ENCODE measurements around the gene ENO2. TPM values are rescaled to one million over a fixed set of nuclear protein-coding genes. Genes with fewer than 3 reads are reported as not detected.
"Not testable (repeated sequence)": the region's sequence is repeated elsewhere in the genome, so short reads cannot be mapped to it uniquely, and the experiment has no call there.

Gene ENO2
- total and polyA plus RNA-seq, 2 donors (not counting 1 experiment from before 2014, with no cell fraction given): 20.3 to 43.0 TPM

DNA sequence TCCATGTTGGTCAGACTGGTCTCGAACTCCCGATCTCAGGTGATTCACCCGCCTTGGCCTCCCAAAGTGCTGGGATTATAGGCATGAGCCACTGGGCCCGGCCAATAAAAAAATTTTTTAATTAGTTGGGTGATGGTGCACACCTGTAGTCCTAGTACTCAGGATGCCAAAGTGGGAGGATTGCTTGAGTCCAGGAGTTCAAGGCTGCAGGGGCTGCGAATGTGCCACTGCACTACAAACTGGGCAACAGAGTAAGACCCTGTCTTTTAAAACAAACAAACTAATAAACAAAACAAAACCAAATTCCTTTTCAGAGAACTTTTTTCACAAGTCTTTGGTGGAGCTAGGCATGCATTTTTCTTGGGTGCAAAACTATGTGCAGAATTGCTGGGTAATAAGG is 31.1 kb upstream of the ENO2 start:
- Histone ChIP-seq H4K20me1 (ENCODE audit: control insufficient read depth, extremely low read depth, insufficient read depth, low read length) (no peaks in the 10 kb centered on the region), H3K27ac (ENCODE audit: insufficient read depth, low read length) (no peak overlapping the region), H3K4me3 (replicated peaks in 1 of 4; ENCODE audit: control extremely low read depth in 1 of 4, insufficient read depth in 1 of 4, low read depth in 3 of 4, low read length in 4 of 4) (no peak overlapping the region), H3K4me2 (ENCODE audit: extremely low read depth, insufficient read depth, low read length) (no peak overlapping the region), H3K9ac (ENCODE audit: insufficient read depth, low read length) (no peak overlapping the region), H3K79me2 (ENCODE audit: control insufficient read depth, insufficient read depth, low read length) (no peaks in the 10 kb centered on the region), H3K9me3 (ENCODE audit: control insufficient read depth, insufficient read depth, low read depth, low read length) (no peaks in the 10 kb centered on the region), H3K36me3 (ENCODE audit: control insufficient read depth, insufficient read depth, low read length) (peaks cover 8% of the 10 kb centered on the region), H3K27me3 (ENCODE audit: control insufficient read depth, insufficient read depth, low read length) (no peaks in the 10 kb centered on the region), H2AFZ (ENCODE audit: low read length) (no peak overlapping the region), H3K4me1 (ENCODE audit: control insufficient read depth, extremely low read depth, insufficient read depth, low read length) (no peaks in the 10 kb centered on the region)
- TF ChIP-seq, protein P1, sequence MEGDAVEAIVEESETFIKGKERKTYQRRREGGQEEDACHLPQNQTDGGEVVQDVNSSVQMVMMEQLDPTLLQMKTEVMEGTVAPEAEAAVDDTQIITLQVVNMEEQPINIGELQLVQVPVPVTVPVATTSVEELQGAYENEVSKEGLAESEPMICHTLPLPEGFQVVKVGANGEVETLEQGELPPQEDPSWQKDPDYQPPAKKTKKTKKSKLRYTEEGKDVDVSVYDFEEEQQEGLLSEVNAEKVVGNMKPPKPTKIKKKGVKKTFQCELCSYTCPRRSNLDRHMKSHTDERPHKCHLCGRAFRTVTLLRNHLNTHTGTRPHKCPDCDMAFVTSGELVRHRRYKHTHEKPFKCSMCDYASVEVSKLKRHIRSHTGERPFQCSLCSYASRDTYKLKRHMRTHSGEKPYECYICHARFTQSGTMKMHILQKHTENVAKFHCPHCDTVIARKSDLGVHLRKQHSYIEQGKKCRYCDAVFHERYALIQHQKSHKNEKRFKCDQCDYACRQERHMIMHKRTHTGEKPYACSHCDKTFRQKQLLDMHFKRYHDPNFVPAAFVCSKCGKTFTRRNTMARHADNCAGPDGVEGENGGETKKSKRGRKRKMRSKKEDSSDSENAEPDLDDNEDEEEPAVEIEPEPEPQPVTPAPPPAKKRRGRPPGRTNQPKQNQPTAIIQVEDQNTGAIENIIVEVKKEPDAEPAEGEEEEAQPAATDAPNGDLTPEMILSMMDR (conservative IDR thresholded peaks at IDR 0.05 in 1 of 2, IDR thresholded peaks at IDR 0.05 in 1 of 2; ENCODE audit: low read depth in 1 of 2, low read length in 2 of 2): no peak
- TF ChIP-seq EZH2 (IDR thresholded peaks at IDR 0.05; ENCODE audit: low read length, missing control alignments): no peak
- DNase-seq (ENCODE audit: low read depth in 2 of 2): no peak

DNA sequence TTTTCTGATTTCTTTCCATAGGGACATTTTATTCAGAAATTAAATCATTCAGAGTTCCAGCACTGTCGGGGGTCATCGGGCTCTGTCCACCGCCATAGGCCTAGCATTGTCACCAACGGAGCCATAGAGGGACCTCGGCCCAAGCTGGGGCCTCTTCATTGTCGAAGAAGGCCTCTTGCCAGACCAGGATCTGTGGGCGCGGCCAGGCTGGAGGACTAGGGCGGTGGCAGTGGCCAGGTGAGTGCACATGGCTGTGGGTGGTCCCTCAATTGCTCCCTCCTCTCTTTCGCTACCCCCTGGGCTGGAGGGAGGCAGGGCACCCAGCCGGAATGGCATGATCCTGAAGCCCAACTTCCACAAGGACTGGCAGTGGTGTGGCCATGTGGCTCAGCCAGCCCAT is 30.7 kb upstream of the ENO2 start:
- no peak for DNase-seq (ENCODE audit: low read depth in 2 of 2)
- Histone ChIP-seq H4K20me1 (ENCODE audit: control insufficient read depth, extremely low read depth, insufficient read depth, low read length) (no peaks in the 10 kb centered on the region), H3K27ac (ENCODE audit: insufficient read depth, low read length) (no peak overlapping the region), H3K4me3 (replicated peaks in 1 of 4; ENCODE audit: control extremely low read depth in 1 of 4, insufficient read depth in 1 of 4, low read depth in 3 of 4, low read length in 4 of 4) (no peak overlapping the region), H3K36me3 (ENCODE audit: control insufficient read depth, insufficient read depth, low read length) (peaks cover 8% of the 10 kb centered on the region), H3K9me3 (ENCODE audit: control insufficient read depth, insufficient read depth, low read depth, low read length) (no peaks in the 10 kb centered on the region), H2AFZ (ENCODE audit: low read length) (no peak overlapping the region), H3K27me3 (ENCODE audit: control insufficient read depth, insufficient read depth, low read length) (no peaks in the 10 kb centered on the region), H3K4me2 (ENCODE audit: extremely low read depth, insufficient read depth, low read length) (no peak overlapping the region), H3K79me2 (ENCODE audit: control insufficient read depth, insufficient read depth, low read length) (no peaks in the 10 kb centered on the region), H3K9ac (ENCODE audit: insufficient read depth, low read length) (no peak overlapping the region), H3K4me1 (ENCODE audit: control insufficient read depth, extremely low read depth, insufficient read depth, low read length) (no peaks in the 10 kb centered on the region)
- TF ChIP-seq, protein P1 (conservative IDR thresholded peaks at IDR 0.05 in 1 of 2, IDR thresholded peaks at IDR 0.05 in 1 of 2; ENCODE audit: low read depth in 1 of 2, low read length in 2 of 2): no peak
- no peak for TF ChIP-seq EZH2 (IDR thresholded peaks at IDR 0.05; ENCODE audit: low read length, missing control alignments)

DNA sequence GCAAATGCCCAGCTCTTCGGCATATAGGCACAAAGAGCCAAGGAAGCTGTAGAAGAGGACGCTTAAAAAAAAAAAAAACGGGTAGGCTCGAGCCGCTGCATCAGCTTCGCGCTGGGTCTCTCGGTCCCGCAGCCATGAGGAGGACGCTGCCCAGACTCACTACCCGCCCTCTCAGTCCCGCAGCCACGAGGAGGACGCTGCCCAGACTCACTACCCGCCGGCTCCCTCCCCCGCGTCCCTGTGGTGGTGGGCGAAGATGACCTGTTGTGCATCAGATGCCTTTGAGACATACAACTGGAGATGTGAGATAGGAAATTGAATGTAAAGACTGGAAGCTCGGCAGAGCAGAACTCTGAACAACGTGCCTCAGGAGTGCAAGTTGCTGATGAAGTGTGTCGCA is 29.8 kb upstream of the ENO2 start:
- H3K27ac ChIP-seq (ENCODE audit: insufficient read depth, low read length): no peak overlapping the region
- H4K20me1 ChIP-seq (ENCODE audit: control insufficient read depth, extremely low read depth, insufficient read depth, low read length): no peaks in the 10 kb centered on the region
- peaks cover 8% of the 10 kb centered on the region for H3K36me3 ChIP-seq (ENCODE audit: control insufficient read depth, insufficient read depth, low read length)
- H3K27me3 ChIP-seq (ENCODE audit: control insufficient read depth, insufficient read depth, low read length): no peaks in the 10 kb centered on the region
- H3K79me2 ChIP-seq (ENCODE audit: control insufficient read depth, insufficient read depth, low read length): no peaks in the 10 kb centered on the region
- no peak overlapping the region for H2AFZ ChIP-seq (ENCODE audit: low read length)
- H3K4me2 ChIP-seq (ENCODE audit: extremely low read depth, insufficient read depth, low read length): no peak overlapping the region
- no peak overlapping the region for H3K9ac ChIP-seq (ENCODE audit: insufficient read depth, low read length)
- H3K4me3 ChIP-seq (replicated peaks in 1 of 4; ENCODE audit: control extremely low read depth in 1 of 4, insufficient read depth in 1 of 4, low read depth in 3 of 4, low read length in 4 of 4): no peak overlapping the region
- TF ChIP-seq EZH2 (IDR thresholded peaks at IDR 0.05; ENCODE audit: low read length, missing control alignments): no peak
- TF ChIP-seq, protein P1 (conservative IDR thresholded peaks at IDR 0.05 in 1 of 2, IDR thresholded peaks at IDR 0.05 in 1 of 2; ENCODE audit: low read depth in 1 of 2, low read length in 2 of 2): no peak
- no peak for DNase-seq (ENCODE audit: low read depth in 2 of 2)
- H3K9me3 ChIP-seq (ENCODE audit: control insufficient read depth, insufficient read depth, low read depth, low read length): no peaks in the 10 kb centered on the region
- no peaks in the 10 kb centered on the region for H3K4me1 ChIP-seq (ENCODE audit: control insufficient read depth, extremely low read depth, insufficient read depth, low read length)

DNA sequence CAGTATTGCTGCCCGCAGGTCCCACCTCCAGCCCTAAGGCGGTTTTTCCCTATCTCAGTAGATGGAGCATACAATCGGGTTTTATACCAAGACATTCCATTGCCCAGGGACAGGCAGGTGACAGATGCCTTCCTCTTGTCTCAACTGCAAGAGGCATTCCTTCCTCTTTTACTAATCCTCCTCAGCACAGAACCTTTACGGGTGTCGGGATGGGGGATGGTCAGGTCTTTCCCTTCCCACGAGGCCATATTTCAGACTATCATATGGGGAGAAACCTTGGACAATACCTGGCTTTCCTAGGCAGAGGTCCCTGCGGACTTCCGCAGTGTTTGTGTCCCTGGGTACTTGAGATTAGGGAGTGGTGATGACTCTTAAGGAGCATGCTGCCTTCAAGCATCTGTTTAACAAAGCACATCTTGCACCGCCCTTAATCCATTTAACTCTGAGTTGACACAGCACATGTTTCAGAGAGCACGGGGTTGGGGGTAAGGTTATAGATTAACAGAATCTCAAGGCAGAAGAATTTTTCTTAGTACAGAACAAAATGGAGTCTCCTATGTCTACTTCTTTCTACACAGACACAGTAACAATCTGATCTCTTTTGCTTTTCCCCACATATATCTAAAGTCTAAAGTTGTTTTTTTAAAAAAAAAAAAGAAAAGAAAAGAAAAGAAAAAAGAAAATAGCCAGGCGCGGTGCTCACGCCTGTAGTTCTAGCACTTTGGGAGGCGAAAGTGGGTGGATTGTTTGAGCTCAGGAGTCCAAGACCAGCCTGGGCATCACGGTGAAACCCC is 28.0 kb upstream of the ENO2 start:
- H3K9ac ChIP-seq (ENCODE audit: insufficient read depth, low read length); H3K36me3 ChIP-seq (ENCODE audit: control insufficient read depth, insufficient read depth, low read length); H3K79me2 ChIP-seq (ENCODE audit: control insufficient read depth, insufficient read depth, low read length); H2AFZ ChIP-seq (ENCODE audit: low read length); H3K27me3 ChIP-seq (ENCODE audit: control insufficient read depth, insufficient read depth, low read length); H3K4me2 ChIP-seq (ENCODE audit: extremely low read depth, insufficient read depth, low read length); DNase-seq (ENCODE audit: low read depth in 2 of 2); H3K4me3 ChIP-seq (replicated peaks in 1 of 4; ENCODE audit: control extremely low read depth in 1 of 4, insufficient read depth in 1 of 4, low read depth in 3 of 4, low read length in 4 of 4); H3K9me3 ChIP-seq (ENCODE audit: control insufficient read depth, insufficient read depth, low read depth, low read length); H4K20me1 ChIP-seq (ENCODE audit: control insufficient read depth, extremely low read depth, insufficient read depth, low read length); H3K27ac ChIP-seq (ENCODE audit: insufficient read depth, low read length); H3K4me1 ChIP-seq (ENCODE audit: control insufficient read depth, extremely low read depth, insufficient read depth, low read length): not testable (repeated sequence)

Data from fibroblast of lung (primary cell).